Endometrial microvascular endothelial cells (primary cell): ENCODE data around the gene SCD. TPM values are rescaled to one million over a fixed set of nuclear protein-coding genes. Genes with fewer than 3 reads are reported as not detected.

ENCODE experiments used
- in situ Hi-C: cut with HindIII; loops from 2 replicates; pipeline ENCODE4 v1.10.0; 2017; ENCODE audit warnings: low sequenced_read_pairs, low pct_unique_long_range_greater_than_20kb; ENCODE audit errors: inconsistent ontology term
- total RNA-seq: library from RNA; depleted of rRNA; stranded (reverse); fragments of >200 nt; gene quantifications from one replicate; pipeline ENCODE4 v1.2.3, GENCODE V29; 2015; ENCODE audit errors: inconsistent ontology term

Gene SCD
- total RNA-seq, 1 donor from 2014 or later: 45.1 TPM

DNA sequence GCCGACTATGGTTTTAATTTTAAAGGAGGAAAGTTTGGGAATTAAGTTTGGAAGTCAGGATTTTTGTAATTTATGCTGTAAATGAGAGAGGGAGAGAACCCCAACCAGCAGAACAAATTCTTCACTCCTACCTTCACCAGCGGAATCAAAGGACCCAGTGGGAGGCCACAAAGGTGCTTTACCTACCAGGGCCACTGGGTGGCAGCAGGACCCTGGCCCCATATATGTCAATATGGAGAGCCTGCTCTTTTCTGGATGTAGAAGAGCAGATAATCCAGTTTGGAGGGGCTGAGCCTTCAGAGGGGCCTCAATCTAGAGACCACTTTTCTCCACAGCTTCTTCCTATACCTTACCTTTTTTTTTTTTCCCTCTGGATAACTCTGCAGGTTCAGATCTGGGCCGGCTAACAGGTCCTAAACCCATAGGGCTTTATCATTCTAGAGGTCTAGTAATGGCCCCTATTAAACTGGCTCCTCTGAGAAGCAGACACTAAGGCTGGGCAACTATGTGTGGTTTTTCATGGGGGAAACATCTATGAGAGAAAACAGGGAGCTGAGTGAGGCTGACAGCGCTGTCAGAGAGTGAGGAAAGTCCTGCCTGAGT, 8.5 kb upstream of the SCD start:
- in situ Hi-C loops: no loop called here

GRCh38 chr10:100339236-100339635, 7.8 kb upstream of the SCD start:
- in situ Hi-C loops: no loop called here

- in situ Hi-C loops: no loop called here
Observed at GRCh38 chr10:100340948-100341847, 5.8 kb upstream of the SCD start.

DNA sequence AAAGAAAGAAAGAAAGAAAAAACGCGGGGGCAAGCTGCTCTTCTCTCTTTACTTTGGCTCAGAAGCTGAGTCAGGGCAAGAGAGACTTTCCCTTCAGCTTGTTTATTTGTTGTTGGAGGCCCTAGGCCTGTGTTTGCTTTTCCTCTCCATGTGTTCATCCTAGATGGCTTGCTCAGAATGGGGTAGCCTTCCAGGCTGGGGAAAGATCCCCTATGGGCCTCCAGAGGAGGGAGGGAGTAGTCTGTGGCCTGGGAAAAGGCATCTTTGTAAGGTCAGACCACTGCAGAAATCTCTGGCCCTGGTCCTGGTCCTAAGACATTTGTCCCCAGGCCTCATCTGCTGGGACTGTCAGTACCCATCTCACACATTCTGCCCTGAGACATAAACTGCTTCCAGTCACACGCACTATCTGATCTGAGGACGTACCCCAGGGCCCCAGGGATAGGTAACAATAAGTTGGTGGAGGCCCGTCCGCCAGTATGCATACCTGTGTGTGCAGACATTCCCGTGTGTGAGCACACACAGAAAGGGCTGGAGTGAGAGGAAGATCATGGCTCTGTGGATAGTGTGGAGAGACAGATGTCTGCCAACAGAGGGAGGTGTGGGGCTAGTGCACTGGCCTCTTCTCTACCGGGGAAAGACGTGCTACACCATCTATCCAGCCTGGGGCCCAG, 4.9 kb upstream of the SCD start:
- in situ Hi-C loops: no loop called here

DNA sequence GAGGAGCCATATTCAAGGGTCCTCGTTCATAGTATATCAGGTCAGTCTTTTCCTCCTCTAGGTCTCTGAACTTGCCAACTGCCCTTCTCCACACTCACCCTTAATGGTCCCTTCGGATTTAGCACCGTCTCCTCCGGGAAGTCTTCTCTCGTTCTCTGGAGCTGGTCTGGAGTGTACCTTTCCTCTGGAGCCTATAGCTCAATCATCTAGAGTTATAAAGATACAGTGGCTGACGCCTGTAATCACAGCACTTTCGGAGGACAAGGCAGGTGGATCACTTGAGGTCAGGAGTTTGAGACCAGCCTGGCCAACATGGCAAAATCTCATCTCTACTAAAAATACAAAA, 4.4 kb upstream of the SCD start:
- in situ Hi-C loops: no loop called here

DNA sequence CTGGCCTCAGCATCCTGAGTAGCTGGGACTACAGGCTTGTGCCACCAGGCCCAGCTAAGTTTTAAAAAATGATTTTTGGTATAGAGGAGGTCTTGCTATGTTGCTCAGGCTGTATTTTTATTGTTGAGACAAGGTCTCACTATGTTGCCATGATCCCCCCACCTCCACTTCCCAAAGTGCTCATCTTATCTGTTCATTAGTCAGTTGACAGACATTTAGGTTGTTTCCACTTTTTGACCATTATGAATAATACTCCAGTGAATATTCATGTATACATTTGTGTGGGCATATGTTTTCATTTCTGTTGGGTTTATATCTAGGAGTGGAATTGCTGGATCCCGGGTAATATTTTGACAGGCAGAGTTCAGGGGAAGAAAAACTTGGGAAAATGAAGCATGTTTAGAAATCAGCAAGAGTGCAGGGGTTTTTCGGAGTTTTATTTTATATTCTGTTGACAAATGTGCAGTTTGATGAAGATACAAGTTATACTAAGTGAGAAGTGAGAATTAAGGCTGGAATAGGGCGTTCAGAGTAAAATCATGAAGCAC, 2.7 kb upstream of the SCD start:
- in situ Hi-C loops: no loop called here

DNA sequence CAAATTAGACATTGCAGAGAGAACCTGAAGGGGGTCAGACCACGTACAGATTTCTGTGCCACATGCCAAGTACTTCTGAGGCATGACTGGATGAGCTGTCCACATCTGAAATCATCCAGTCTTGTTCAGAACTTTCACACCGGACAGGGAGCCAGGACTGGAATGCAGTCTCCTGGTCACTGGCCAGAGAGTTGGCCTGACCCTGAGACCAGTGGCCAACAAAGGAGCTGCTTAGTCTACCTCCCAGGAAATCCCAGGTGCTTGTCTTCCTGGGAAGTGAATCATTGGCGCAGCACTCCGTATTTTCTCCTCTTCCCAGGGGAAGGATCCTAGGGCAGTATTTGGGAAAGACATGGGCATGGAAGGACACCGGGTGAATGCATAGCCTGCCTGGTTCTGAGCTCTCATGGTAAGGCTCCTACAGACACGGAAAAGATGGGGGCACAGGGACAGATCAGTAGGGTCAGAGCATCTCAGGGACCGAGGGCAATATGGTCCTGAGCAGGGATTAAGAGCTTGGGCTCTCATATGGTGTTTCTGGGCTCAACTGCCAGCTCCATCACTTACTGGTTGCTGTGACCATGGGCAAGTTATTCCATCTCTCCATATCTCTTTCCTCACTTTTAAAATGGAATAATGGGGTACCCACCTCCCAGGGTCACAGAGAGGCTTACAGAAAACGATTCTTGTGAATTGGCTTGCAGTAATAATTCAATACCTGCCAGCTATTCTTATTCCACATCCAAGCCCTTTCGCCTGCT, 1.3 kb upstream of the SCD start:
- in situ Hi-C loops: no loop called here

DNA sequence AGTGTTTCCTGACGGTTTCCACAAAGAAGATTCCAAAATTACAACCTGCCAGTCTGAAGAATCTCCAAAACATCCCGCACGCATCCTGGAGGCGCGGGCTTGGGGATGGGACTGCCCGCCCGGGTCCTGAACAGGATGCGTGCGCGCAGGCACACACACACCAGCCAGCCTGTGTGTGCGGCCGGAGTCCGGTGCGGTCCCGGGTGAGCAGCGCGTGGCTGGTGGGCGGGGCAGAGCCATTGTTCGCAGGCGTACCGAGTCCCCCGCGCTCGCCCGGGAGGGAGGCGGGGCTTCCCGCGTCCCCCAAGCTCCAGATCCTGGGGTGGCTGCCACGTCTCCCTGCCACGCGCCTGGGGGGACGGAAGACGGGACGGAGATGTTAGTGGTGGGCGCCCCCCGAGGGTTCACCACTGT, 675 bp upstream of the SCD start:
- in situ Hi-C loops: no loop called here

- in situ Hi-C loops: no loop called here
Observed at GRCh38 chr10:100347568-100348195, 649 bp downstream of the SCD start.

GRCh38 chr10:100348389-100348927, 1.4 kb downstream of the SCD start:
- in situ Hi-C loops: no loop called here

- in situ Hi-C loops: no loop called here
Observed at GRCh38 chr10:100349087-100349486, 2.1 kb downstream of the SCD start.

GRCh38 chr10:100349672-100350071, 2.6 kb downstream of the SCD start:
- in situ Hi-C loops: loop anchor here (10.0 kb wide), 1 partner anchor 85 kb away; no protein-coding TSS in a partner anchor

GRCh38 chr10:100350914-100351485, 4.0 kb downstream of the SCD start:
- in situ Hi-C loops: loop anchor here (10.0 kb wide), 1 partner anchor 84 kb away; no protein-coding TSS in a partner anchor

- in situ Hi-C loops: loop anchor here (10.0 kb wide), 1 partner anchor 81 kb away; no protein-coding TSS in a partner anchor
Observed at GRCh38 chr10:100353770-100354485, 6.9 kb downstream of the SCD start.

DNA sequence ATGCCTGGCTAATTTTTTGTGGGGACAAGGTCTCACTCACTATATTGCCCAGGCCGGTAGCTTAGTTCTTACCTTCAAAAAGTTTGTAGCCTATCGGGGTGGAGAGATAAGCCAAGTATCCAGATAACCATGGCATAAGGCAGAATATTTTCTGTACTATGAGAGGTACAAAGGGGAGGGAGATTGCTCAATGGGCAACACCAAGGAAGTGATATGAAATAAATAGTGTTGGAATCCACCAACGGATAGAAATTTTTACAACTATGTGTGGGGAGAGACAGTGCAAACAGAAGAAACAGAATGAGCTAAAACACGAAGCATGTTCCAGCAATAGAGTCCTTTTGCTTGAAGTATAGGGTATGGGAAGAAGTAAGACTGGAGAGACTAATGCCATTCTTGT, 8.1 kb downstream of the SCD start:
- in situ Hi-C loops: loop anchor here (10.0 kb wide), 1 partner anchor 80 kb away; no protein-coding TSS in a partner anchor

DNA sequence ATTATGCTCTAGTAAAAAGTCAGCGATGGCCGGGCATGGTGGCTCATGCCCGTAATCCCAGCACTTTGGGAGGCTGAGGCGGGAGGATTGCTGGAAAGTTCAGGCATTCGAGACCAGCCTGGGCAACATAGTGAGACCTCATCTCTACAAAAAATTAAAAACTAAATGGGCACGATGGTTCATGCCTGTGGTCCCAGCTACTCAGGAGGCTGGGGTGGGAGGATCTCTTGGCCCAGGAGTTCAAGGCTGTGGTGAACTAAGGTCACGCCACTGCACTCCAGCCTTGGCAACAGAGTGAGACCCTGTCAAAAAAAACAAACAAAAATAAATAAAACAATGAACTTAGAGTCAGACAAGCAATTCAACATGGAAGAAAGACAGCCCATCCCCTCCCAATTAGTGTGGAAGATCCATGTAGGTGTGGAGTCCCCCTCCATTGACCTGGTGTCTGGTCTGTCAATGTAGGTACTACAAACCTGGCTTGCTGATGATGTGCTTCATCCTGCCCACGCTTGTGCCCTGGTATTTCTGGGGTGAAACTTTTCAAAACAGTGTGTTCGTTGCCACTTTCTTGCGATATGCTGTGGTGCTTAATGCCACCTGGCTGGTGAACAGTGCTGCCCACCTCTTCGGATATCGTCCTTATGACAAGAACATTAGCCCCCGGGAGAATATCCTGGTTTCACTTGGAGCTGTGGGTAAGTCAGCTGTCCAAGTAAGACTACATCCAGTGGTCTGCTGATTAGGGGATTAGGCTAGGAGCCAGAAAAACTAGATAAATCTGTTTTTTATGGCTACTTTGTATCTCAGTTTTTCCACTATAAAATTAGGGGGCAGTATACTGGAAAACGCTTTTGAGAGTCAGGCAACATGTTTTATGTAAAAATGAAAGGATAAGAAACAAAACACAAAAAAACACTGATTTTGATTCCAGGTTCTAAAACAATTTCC, 9.3 kb downstream of the SCD start:
- in situ Hi-C loops: loop anchor here (10.0 kb wide), 1 partner anchor 78 kb away; no protein-coding TSS in a partner anchor
